CD8-positive, alpha-beta memory T cell (primary cell): Measurements from ENCODE around the gene AGAP1. TPM values are rescaled to one million over a fixed set of nuclear protein-coding genes. Genes with fewer than 3 reads are reported as not detected.

Source experiments
- CTCF ChIA-PET: fragments of 350-600 bp; sonication (Branson Sonifier 250); formaldehyde crosslinking; loops from one replicate; lab custom pipeline; 2021; ENCODE audit warnings: antibody characterized with exemption; lab: Charles Lee
- POLR2A ChIA-PET: fragments of 350-600 bp; sonication (Branson Sonifier 250); formaldehyde crosslinking; loops from one replicate; lab custom pipeline; 2021; ENCODE audit warnings: antibody characterized with exemption; lab: Charles Lee
- DNase-seq, 5 donors: peaks; one replicate each; pipeline versions ENCODE4 v3.0.0 to v3.0.0-alpha.2; 2020 to 2022; ENCODE audit warnings: mixed read lengths in 1 of 5
- H3K27ac ChIP-seq: one replicate; pipeline ENCODE4 v1.7.0; 2013; ENCODE audit warnings: low read depth, mild to moderate bottlenecking, low read length, moderate library complexity
- H3K27me3 ChIP-seq: 2 replicates; pipeline ENCODE4 v1.7.0; 2013; ENCODE audit warnings: low read length, mild to moderate bottlenecking; ENCODE audit not compliant: insufficient read depth, poor library complexity, severe bottlenecking
- H3K36me3 ChIP-seq: 2 replicates; pipeline ENCODE4 v1.7.0; 2013; ENCODE audit warnings: mild to moderate bottlenecking, low read length, moderate library complexity; ENCODE audit not compliant: insufficient read depth
- H3K4me1 ChIP-seq: 2 replicates; pipeline ENCODE4 v1.7.0; 2013; ENCODE audit warnings: mild to moderate bottlenecking, low read length, moderate library complexity; ENCODE audit not compliant: insufficient read depth
- H3K4me3 ChIP-seq: 2 replicates; pipeline ENCODE4 v1.7.0; 2013; ENCODE audit warnings: mild to moderate bottlenecking, low read length
- H3K9me3 ChIP-seq: 2 replicates; pipeline ENCODE4 v1.7.0; 2013; ENCODE audit warnings: mild to moderate bottlenecking, low read length
- H3K27ac Mint-ChIP-seq, 8 donors: one replicate each; pipeline ENCODE4 v1.8.0; 2020 to 2021; ENCODE audit warnings: mixed read lengths in 8 of 8, mild to moderate bottlenecking in 6 of 8, inconsistent platforms in 3 of 8, moderate library complexity in 3 of 8
- H3K27me3 Mint-ChIP-seq, 2 donors: one replicate each; pipeline ENCODE4 v1.8.0; 2020 to 2021; ENCODE audit warnings: mixed read lengths in 2 of 2, mild to moderate bottlenecking in 1 of 2, moderate library complexity in 1 of 2
- H3K36me3 Mint-ChIP-seq, 3 donors: one replicate each; pipeline ENCODE4 v1.8.0; 2020 to 2021; ENCODE audit warnings: mixed read lengths in 3 of 3, inconsistent platforms in 1 of 3, mild to moderate bottlenecking in 1 of 3
- H3K4me1 Mint-ChIP-seq, 3 donors: one replicate each; pipeline ENCODE4 v1.8.0; 2020 to 2021; ENCODE audit warnings: mixed read lengths in 3 of 3, inconsistent platforms in 1 of 3, mild to moderate bottlenecking in 1 of 3
- H3K4me3 Mint-ChIP-seq, 7 donors: one replicate each; pipeline ENCODE4 v1.8.0; 2020 to 2021; ENCODE audit warnings: mixed read lengths in 7 of 7, mild to moderate bottlenecking in 6 of 7, moderate library complexity in 4 of 7, inconsistent platforms in 2 of 7
- H3K9me3 Mint-ChIP-seq, 5 donors: one replicate each; pipeline ENCODE4 v1.8.0; 2020 to 2022; ENCODE audit warnings: mixed read lengths in 5 of 5, mild to moderate bottlenecking in 3 of 5, moderate library complexity in 2 of 5, inconsistent platforms in 1 of 5
- polyA plus RNA-seq: library from polyadenylated mRNA; unstranded; fragments of 300-500 nt; fragmentation: Illumina TruSeq; gene quantifications from one replicate; pipeline ENCODE4 v1.2.3, GENCODE V29; 2021
- total RNA-seq, 2 experiments: library from RNA; stranded (reverse); gene quantifications; one replicate each; pipeline ENCODE4 v1.2.3, GENCODE V29; 2021

Gene AGAP1
- total and polyA plus RNA-seq, 3 experiments from 2014 or later = 1.2 to 3.3 (median 2.7) TPM

GRCh38 chr2:235961711-235962110 is 467.9 kb downstream of the AGAP1 start:
- peaks cover 0 to 3% of the 10 kb centered on the region in 2 donors for H3K27me3 Mint-ChIP-seq
- no peaks in the 10 kb centered on the region for H3K4me1 Mint-ChIP-seq
- no peak overlapping the region for H3K4me3 Mint-ChIP-seq
- CTCF ChIA-PET = no interaction called here
- no peaks in the 10 kb centered on the region for H3K27me3 ChIP-seq
- H3K27ac ChIP-seq = no peak overlapping the region
- POLR2A ChIA-PET = no interaction called here
- DNase-seq = no peak
- H3K4me1 ChIP-seq = no peaks in the 10 kb centered on the region
- no peaks in the 10 kb centered on the region for H3K36me3 ChIP-seq
- H3K9me3 Mint-ChIP-seq = no peaks in the 10 kb centered on the region
- no peaks in the 10 kb centered on the region for H3K9me3 ChIP-seq
- H3K27ac Mint-ChIP-seq = peak overlapping the region in 1 of 8 donors; percentile 55
- H3K36me3 Mint-ChIP-seq = no peaks in the 10 kb centered on the region
- H3K4me3 ChIP-seq = no peak overlapping the region

GRCh38 chr2:235963853-235964577 is 470.2 kb downstream of the AGAP1 start:
- Mint-ChIP-seq H3K27ac (no peak overlapping the region), H3K4me1 (no peaks in the 10 kb centered on the region), H3K4me3 (no peak overlapping the region), H3K27me3 (peaks cover 0 to 3% of the 10 kb centered on the region in 2 donors), H3K9me3 (no peaks in the 10 kb centered on the region), H3K36me3 (no peaks in the 10 kb centered on the region)
- CTCF ChIA-PET = no interaction called here
- no peak overlapping the region for H3K4me3 ChIP-seq
- no peak for DNase-seq
- H3K9me3 ChIP-seq = no peaks in the 10 kb centered on the region
- no peaks in the 10 kb centered on the region for H3K27me3 ChIP-seq
- H3K4me1 ChIP-seq = no peaks in the 10 kb centered on the region
- no peaks in the 10 kb centered on the region for H3K36me3 ChIP-seq
- POLR2A ChIA-PET = no interaction called here
- H3K27ac ChIP-seq = no peak overlapping the region

GRCh38 chr2:235964787-235965390 is 471.0 kb downstream of the AGAP1 start:
- H3K4me1 ChIP-seq = no peaks in the 10 kb centered on the region
- no peak overlapping the region for H3K27ac ChIP-seq
- H3K27me3 ChIP-seq = no peaks in the 10 kb centered on the region
- Mint-ChIP-seq H3K9me3 (no peaks in the 10 kb centered on the region), H3K4me3 (no peak overlapping the region), H3K4me1 (no peaks in the 10 kb centered on the region), H3K27ac (no peak overlapping the region), H3K27me3 (peaks cover 0 to 3% of the 10 kb centered on the region in 2 donors), H3K36me3 (no peaks in the 10 kb centered on the region)
- no peak overlapping the region for H3K4me3 ChIP-seq
- H3K36me3 ChIP-seq = no peaks in the 10 kb centered on the region
- H3K9me3 ChIP-seq = no peaks in the 10 kb centered on the region
- ChIA-PET CTCF (no interaction called here), POLR2A (no interaction called here)
- DNase-seq = no peak

GRCh38 chr2:235966396-235966795 is 472.6 kb downstream of the AGAP1 start:
- H3K9me3 ChIP-seq = no peaks in the 10 kb centered on the region
- H3K4me3 ChIP-seq = no peak overlapping the region
- H3K4me1 ChIP-seq = no peaks in the 10 kb centered on the region
- Mint-ChIP-seq H3K27ac (no peak overlapping the region), H3K27me3 (peaks cover 0 to 3% of the 10 kb centered on the region in 2 donors), H3K9me3 (no peaks in the 10 kb centered on the region), H3K4me3 (no peak overlapping the region), H3K4me1 (no peaks in the 10 kb centered on the region), H3K36me3 (no peaks in the 10 kb centered on the region)
- POLR2A ChIA-PET = no interaction called here
- H3K27ac ChIP-seq = no peak overlapping the region
- no peak for DNase-seq
- H3K36me3 ChIP-seq = no peaks in the 10 kb centered on the region
- no peaks in the 10 kb centered on the region for H3K27me3 ChIP-seq
- CTCF ChIA-PET = no interaction called here

- Mint-ChIP-seq H3K9me3 (no peaks in the 10 kb centered on the region), H3K4me1 (no peaks in the 10 kb centered on the region), H3K27ac (peak overlapping the region in 1 of 8 donors; percentile 74), H3K4me3 (no peak overlapping the region), H3K36me3 (no peaks in the 10 kb centered on the region), H3K27me3 (peaks cover 0 to 3% of the 10 kb centered on the region in 2 donors)
- H3K4me3 ChIP-seq = no peak overlapping the region
- no peaks in the 10 kb centered on the region for H3K4me1 ChIP-seq
- H3K9me3 ChIP-seq = no peaks in the 10 kb centered on the region
- ChIA-PET POLR2A (no interaction called here), CTCF (no interaction called here)
- DNase-seq = no peak
- H3K27me3 ChIP-seq = no peaks in the 10 kb centered on the region
- no peaks in the 10 kb centered on the region for H3K36me3 ChIP-seq
- no peak overlapping the region for H3K27ac ChIP-seq
Observed at GRCh38 chr2:235966932-235967757, 473.3 kb downstream of the AGAP1 start.

GRCh38 chr2:235968155-235968554 is 474.3 kb downstream of the AGAP1 start:
- Mint-ChIP-seq H3K27ac (no peak overlapping the region), H3K9me3 (no peaks in the 10 kb centered on the region), H3K4me1 (no peaks in the 10 kb centered on the region), H3K27me3 (peaks cover 0 to 3% of the 10 kb centered on the region in 2 donors), H3K36me3 (no peaks in the 10 kb centered on the region), H3K4me3 (no peak overlapping the region)
- POLR2A ChIA-PET = no interaction called here
- DNase-seq = no peak
- Histone ChIP-seq H3K4me3 (no peak overlapping the region), H3K27me3 (no peaks in the 10 kb centered on the region), H3K27ac (no peak overlapping the region), H3K36me3 (no peaks in the 10 kb centered on the region), H3K9me3 (no peaks in the 10 kb centered on the region), H3K4me1 (no peaks in the 10 kb centered on the region)
- CTCF ChIA-PET = no interaction called here

- H3K9me3 ChIP-seq = no peaks in the 10 kb centered on the region
- Mint-ChIP-seq H3K27me3 (peaks cover 0 to 3% of the 10 kb centered on the region in 2 donors), H3K9me3 (no peaks in the 10 kb centered on the region), H3K36me3 (no peaks in the 10 kb centered on the region), H3K4me1 (no peaks in the 10 kb centered on the region), H3K4me3 (no peak overlapping the region), H3K27ac (no peak overlapping the region)
- H3K36me3 ChIP-seq = no peaks in the 10 kb centered on the region
- no peak for DNase-seq
- ChIA-PET CTCF (no interaction called here), POLR2A (no interaction called here)
- no peak overlapping the region for H3K27ac ChIP-seq
- no peaks in the 10 kb centered on the region for H3K4me1 ChIP-seq
- no peaks in the 10 kb centered on the region for H3K27me3 ChIP-seq
- no peak overlapping the region for H3K4me3 ChIP-seq
Observed at GRCh38 chr2:235968616-235969324, 474.9 kb downstream of the AGAP1 start.
